GM13976 (cell line): ENCODE results near the gene PTPN21.

Experiments used
- DNase-seq: peaks from one replicate; pipeline ENCODE4 v3.0.0; 2012; ENCODE audit warnings: low spot score
- CTCF ChIP-seq: IDR thresholded peaks from 2 replicates; pipeline ENCODE4 v1.5.1; 2012; ENCODE audit warnings: borderline replicate concordance, mild to moderate bottlenecking; ENCODE audit not compliant: insufficient read depth; ENCODE audit errors: extremely low read depth, missing control alignments, control extremely low read depth
- in situ Hi-C: fragments of 300-500 bp; cut with MboI; formaldehyde crosslinking; loops from one replicate; pipeline ENCODE4 v1.12.0; 2022; ENCODE audit warnings: low sequenced_read_pairs, mixed read lengths, inconsistent platforms; ENCODE audit not compliant: unreplicated experiment

PTPN21 gene

GRCh38 chr14:88597038-88597437 lies 42.2 kb upstream of the PTPN21 start:
- no peak for DNase-seq
- TF ChIP-seq CTCF = no peak
- in situ Hi-C loops = no loop called here

GRCh38 chr14:88592031-88592430 lies 37.2 kb upstream of the PTPN21 start:
- in situ Hi-C loops = no loop called here
- DNase-seq = no peak
- TF ChIP-seq CTCF = no peak

DNA sequence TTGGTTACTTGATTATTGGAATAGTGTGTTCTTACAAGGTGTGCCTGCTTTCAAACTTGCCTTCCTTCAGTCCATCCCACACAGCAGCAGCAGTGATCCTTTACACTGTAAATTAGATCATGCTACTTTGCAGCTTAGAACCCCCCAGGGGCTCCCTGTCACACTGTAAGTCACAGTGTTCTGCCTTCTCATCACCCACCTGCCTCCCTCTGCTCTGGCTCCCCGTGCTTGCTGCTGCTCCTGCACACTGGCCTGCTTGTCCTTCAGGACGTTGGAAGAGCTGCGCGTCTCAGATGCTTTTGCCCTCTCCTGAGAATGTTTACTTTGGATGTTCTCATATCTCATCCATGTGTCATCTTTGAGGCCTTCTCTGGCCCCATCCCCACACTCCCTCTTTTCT lies 35.4 kb upstream of the PTPN21 start:
- in situ Hi-C loops = no loop called here
- DNase-seq = no peak
- no peak for TF ChIP-seq CTCF

GRCh38 chr14:88588081-88588480 lies 33.3 kb upstream of the PTPN21 start:
- in situ Hi-C loops = no loop called here
- no peak for TF ChIP-seq CTCF
- DNase-seq = no peak

DNA sequence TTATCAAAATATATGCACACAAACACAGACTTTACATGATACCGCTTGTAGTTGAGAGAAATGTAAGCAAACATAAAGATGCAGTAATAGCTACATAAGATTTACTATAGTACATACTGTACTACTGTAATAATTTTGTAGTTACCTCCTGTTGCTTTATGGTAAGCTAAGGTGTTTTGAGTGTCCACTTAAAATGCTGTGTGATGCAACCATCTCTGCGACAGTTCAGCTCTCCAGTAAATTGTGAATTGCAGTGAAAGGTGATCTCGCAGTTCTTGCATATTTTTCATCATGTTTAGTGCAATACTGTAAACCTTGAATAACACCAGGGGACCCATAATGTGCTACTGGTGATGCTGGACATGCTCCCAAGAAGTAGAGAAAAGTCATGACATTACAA lies 29.6 kb upstream of the PTPN21 start:
- no peak for TF ChIP-seq CTCF
- no peak for DNase-seq
- in situ Hi-C loops = no loop called here

- in situ Hi-C loops = no loop called here
- DNase-seq = no peak
- no peak for TF ChIP-seq CTCF
Observed at GRCh38 chr14:88576222-88576621, 21.4 kb upstream of the PTPN21 start.

GRCh38 chr14:88572117-88572516 lies 17.3 kb upstream of the PTPN21 start:
- no peak for TF ChIP-seq CTCF
- in situ Hi-C loops = no loop called here
- DNase-seq = no peak
